C4-2B (cell line): ENCODE results near the gene SLC39A9.

ENCODE experiments used
- H3K27ac ChIP-seq: fragments of 450-650 bp; 2 replicates; pipeline ENCODE4 v1.5.1; 2017
- ZFX ChIP-seq: fragments of 450-650 bp; IDR thresholded peaks from 2 replicates; pipeline ENCODE4 v1.6.1; 2017
- TF ChIP-seq, protein P1 (sequence below): fragments of 450-650 bp; conservative IDR thresholded peaks from 2 replicates; pipeline ENCODE4 v1.5.1; 2017; ENCODE audit warnings: mild to moderate bottlenecking

SLC39A9 gene

DNA sequence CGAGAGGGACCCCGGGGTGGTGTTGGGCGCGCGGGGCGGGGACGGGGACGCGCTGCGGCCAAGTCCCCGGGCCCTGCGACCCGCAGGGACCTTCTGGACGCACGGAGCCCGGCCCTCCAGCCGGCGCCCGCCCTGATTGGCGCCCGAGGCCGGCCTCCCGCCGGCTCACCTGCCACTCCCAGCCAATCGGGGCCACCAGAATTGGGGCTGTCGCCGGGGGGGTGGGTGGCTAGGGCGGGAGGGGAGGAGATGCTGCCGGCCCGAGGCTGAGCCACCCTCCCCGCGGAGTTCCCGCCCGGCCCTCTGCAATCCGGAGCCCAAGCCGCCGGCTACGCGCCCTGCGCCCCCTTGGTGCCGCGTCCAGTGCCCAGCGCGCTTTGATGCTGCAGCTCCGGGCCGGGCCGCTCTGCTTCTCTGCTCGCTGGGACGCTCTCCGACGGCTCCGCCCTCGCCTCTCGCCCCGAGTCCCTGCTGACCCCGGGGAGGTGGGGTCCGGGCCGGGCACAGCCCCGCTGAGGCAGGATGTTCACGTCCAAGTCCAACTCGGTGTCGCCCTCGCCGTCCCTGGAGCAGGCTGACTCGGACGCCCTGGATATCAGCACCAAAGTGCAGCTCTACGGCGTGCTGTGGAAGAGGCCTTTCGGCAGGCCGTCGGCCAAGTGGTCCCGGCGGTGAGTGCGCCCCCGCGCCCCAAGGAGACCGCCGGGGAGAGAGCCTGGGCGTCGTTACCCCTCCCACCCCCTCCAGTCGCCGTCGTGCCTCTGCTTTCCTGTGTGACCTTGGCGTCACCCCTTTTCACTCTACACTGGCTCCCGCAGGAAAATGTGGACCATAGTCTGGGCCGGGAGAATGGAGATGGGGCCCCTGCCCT lies 86.2 kb downstream of the SLC39A9 start, which contains the start of gene PLEKHD1:
TSS of gene PLEKHD1 (plus strand) at position 285 of the 871 bp plus-strand sequence. CDS start at position 523, 238 bp downstream.
- H3K27ac ChIP-seq: peak within 1 kb of the TSS; percentile 53
- TF ChIP-seq, protein P1, sequence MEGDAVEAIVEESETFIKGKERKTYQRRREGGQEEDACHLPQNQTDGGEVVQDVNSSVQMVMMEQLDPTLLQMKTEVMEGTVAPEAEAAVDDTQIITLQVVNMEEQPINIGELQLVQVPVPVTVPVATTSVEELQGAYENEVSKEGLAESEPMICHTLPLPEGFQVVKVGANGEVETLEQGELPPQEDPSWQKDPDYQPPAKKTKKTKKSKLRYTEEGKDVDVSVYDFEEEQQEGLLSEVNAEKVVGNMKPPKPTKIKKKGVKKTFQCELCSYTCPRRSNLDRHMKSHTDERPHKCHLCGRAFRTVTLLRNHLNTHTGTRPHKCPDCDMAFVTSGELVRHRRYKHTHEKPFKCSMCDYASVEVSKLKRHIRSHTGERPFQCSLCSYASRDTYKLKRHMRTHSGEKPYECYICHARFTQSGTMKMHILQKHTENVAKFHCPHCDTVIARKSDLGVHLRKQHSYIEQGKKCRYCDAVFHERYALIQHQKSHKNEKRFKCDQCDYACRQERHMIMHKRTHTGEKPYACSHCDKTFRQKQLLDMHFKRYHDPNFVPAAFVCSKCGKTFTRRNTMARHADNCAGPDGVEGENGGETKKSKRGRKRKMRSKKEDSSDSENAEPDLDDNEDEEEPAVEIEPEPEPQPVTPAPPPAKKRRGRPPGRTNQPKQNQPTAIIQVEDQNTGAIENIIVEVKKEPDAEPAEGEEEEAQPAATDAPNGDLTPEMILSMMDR: no peak
- 0 out of 2 replicates have a peak, but pooled peaks have one; percentile 0 for TF ChIP-seq ZFX

GRCh38 chr14:69485315-69485660 lies 86.8 kb downstream of the SLC39A9 start:
- TF ChIP-seq, protein P1: no peak
- no peak for TF ChIP-seq ZFX
- peak overlapping the region; percentile 53; the same call in 1 of the 2 replicates for H3K27ac ChIP-seq

DNA sequence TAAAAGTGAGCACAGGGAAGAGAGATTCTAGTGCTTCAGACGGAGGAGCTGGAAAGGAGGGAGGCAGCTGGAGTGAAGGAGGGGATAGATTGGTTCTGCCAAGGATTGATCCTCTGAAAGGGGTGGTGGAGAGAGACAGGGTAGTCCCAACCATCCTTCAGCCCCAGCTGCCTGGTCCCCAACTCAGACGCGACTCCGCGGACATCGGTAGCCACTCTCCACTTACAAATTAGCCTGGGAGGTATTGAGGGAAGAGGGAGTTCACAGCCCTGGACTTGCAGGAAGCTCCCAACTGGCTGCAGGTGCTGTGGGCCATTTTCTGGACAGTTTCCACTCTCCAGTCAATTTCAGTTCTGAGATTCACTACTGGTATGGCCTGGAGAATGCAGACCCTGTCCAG lies 87.2 kb downstream of the SLC39A9 start:
- TF ChIP-seq, protein P1: no peak
- TF ChIP-seq ZFX: no peak
- H3K27ac ChIP-seq: no peak overlapping the region

GRCh38 chr14:69487226-69487625 lies 88.7 kb downstream of the SLC39A9 start:
- TF ChIP-seq, protein P1: no peak
- TF ChIP-seq ZFX: no peak
- no peak overlapping the region for H3K27ac ChIP-seq

GRCh38 chr14:69487771-69488170 lies 89.3 kb downstream of the SLC39A9 start:
- no peak overlapping the region for H3K27ac ChIP-seq
- TF ChIP-seq ZFX: no peak
- TF ChIP-seq, protein P1: no peak

DNA sequence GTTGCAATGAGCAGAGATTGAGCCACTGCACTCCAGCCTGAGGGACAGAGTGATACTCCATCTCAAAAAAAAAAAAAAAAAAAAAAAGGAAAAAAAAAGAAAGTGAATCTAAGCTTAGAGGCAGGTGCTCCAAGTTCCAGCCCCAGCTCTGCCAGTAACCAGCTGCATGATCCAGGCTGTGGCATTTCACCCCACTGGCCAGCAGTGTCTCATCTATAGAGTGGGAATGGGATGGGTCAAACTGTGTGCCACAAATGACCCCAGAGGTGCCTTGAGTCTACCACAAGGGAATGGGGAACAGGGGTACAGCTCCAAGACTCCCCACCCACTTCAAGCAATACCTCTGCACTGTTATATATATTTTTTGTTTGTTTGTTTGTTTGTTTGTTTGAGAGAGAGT lies 91.0 kb downstream of the SLC39A9 start:
- TF ChIP-seq ZFX: no peak
- TF ChIP-seq, protein P1: no peak
- H3K27ac ChIP-seq: no peak overlapping the region

GRCh38 chr14:69490219-69490918 lies 91.9 kb downstream of the SLC39A9 start:
- H3K27ac ChIP-seq: no peak overlapping the region
- no peak for TF ChIP-seq ZFX
- TF ChIP-seq, protein P1: no peak
